ENCODE results near the gene NYAP2. TPM values are rescaled to one million over a fixed set of nuclear protein-coding genes. Genes with fewer than 3 reads are reported as not detected.

NYAP2 gene
- not detected in 2 replicates for total RNA-seq

DNA sequence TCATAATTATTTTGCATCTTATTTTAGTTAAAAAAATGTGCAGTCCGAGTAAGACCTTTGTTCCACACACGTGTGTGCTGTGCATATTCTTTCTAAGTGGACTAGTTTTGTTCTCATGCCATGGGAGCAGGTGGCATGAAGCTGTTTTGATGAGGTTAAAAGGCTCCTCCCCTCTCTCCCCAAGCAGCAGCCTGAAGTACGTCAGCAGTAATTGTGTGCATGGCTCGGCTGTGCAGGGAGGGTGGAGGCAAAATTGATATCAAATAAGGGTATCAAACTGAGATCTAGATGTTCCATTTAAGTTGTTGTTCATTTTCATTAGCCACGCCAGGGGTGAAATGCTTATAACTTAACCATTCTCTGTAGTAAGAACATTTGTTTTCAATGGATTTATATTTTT is at the start of gene NYAP2:
Gene NYAP2 (plus strand): TSS at position 207 of the 400 bp plus-strand sequence. CDS start 9,171 bp downstream, outside the sequence.
- DNase-seq (ENCODE audit: low read depth), result no peak

DNA sequence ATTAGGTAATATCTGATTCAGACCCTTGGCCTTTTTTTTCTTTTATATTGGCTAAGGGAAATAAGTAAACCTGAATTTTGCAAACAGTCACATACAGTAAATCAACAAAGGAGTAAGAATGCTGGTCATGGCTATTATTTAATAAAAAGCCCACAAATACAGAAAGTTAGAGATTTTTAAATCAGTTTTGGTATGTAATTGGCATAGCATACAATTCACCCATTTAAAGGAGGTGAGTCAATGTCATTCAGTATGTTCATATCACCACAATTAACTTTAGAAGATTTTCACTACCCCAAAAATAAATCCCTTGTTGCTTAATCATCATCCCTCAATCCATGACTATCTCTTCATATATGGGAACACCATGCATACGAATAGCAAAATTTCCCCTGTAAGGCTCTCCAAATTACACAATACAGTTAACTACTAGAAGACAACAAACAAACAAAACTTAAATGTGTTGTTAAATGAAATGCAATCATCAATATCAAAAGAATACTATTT is 45.9 kb upstream of the NYAP2 start:
- no peak for DNase-seq (ENCODE audit: low read depth)

DNA sequence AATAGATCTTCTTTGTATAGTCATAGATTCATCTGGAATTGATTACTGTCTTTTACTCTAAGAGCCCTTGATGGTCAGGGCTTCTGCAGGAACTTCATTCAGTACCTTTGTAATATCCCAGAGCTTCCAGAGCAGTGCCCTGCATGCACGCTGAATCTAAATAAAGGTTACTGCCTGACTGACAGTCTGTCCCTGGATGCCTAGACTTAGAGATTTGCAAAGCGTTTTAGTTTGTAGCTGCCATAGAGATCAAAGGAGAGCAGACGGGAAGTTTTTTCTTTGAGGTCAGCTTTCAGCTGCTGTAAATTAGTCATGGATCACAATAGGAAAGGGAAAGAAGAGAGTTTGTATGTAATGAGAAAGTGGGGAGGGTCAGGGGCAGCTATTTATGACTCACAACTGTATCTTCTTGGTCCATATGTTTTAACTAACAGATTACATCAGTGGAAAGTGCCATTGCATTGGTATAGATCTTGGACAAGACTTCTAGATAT is 45.2 kb upstream of the NYAP2 start:
- DNase-seq (ENCODE audit: low read depth), result peak; percentile 65

DNA sequence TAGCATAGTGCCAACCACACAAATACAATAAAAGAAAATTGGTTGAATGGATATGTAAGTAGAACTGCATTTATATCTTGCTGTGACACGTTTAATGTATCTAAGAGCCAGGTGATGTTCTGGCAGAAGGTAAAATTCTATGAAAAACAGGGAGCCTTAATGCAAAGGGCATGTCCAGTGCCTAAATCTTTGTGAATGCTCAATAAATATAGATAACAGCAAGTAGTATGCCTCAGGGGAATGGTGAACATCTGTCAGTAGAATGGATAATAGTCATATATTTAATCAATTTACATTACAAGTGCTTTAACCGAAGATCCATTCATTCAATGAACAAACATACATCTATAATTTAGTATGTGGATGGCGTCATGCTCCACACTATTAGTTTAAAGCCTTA is 43.7 kb upstream of the NYAP2 start:
- no peak for DNase-seq (ENCODE audit: low read depth)

DNA sequence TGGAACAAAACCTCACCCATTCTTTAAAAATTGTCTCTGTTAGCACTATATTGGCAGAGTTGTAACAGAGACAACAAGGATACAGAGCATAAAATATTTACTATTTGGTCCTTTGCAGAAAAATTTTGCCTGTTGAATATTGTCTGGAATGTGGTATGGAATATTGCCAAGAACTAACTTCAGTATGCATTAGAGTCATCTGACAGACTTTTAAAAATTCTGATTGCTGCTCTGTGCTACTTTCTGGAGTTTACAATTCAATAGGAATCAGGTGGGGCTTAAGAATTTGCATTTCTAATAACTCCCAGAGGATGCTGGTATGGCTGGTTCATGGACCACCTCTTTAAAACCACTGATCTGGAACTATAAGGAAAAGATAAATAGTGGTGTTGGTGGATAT is 32.8 kb upstream of the NYAP2 start:
- DNase-seq (ENCODE audit: low read depth), result no peak

DNA sequence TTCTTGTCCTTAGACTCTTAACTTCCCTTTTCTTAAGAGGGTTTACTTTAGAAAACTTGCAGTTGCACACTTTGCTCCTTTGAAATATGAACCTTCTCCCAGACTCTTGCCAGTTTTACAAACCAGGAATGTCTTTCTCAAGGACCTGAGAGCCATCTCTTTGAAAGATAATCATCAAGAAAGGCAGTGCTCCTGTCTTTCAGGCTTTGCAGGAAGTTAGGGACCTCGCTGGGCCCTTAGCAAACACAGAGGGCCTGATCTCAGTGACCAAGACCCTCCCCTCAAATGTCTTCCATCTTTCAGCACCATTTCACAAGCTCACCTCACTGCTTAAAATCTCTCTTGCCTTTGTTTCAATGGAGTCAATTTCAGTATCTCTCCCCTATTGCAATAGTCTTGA is 32.0 kb upstream of the NYAP2 start:
- no peak for DNase-seq (ENCODE audit: low read depth)

DNA sequence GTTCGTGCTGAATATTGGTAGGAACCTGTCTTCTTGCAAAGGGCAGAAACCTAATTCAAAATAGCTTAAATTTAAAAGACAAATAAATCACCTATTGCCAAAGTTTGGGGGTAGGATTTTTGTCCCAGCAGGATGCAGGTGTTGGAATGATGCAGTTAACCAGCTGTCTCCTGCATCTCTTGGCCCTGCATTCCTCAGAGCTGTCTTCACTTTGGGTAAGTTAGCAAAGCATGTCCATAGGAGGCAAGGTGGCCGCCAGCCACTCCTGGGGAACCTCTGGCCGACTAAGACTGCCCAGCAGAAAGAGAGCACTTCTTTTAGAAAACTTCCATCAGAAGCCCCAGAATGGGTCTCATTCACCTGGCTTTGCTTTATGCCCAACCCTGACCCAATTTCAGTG is 20.5 kb upstream of the NYAP2 start:
- no peak for DNase-seq (ENCODE audit: low read depth)

DNA sequence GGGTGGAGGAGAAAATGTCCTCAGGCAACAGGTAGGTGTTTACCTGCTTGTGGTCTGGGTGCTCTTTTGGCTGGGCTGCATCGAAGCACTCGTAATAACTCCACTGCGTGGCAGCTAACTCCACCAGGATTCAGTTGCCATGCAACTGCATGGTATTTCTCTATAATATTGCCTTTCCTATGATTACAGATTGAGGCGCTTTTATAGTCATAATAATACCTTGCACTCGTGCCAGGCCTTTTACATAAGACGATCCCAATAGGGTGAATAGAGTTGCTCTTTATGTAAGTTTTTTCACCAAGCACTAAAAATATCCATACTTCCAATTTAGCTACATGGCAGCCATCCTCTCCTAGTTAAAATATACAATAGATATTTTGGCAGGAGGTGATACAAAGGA is 19.7 kb upstream of the NYAP2 start:
- DNase-seq (ENCODE audit: low read depth), result no peak

DNA sequence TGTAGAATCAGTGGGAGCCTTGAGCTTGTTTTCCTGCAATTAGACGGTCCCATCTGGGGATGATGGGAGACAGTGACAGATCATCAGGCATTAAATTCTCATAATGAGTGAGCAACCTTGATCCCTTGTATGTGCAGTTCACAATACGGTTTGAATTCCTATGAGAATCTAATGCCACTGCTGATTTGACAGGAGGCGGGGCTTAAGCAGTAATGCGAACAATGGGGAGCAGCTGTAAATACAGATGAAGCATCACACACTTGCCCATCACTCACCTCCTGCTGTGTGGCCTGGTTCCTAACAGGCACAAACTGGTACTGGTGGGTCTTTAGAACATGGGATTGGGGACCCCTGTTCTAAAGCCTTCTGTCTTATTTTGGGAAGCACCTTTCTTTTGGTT is 17.9 kb upstream of the NYAP2 start:
- DNase-seq (ENCODE audit: low read depth), result no peak

DNA sequence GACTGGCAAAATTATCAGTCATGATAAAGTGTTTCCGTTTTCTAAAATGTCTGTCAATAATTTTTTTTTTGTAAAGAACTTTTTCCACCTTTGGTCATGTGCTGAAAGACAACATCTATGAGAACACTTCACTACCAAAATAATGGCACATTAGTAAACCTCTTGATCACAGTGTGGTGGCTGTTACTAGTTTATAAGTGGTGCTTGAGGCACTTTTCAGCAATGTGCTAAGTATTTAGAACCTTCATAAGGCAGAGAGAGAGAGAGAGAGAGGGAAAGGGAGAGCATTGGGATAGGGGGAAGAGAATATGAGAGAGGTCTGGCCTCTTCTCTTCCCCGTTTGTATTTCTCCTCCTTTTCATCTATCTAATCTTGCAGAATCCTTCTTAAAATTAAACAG is 1.1 kb upstream of the NYAP2 start:
- DNase-seq (ENCODE audit: low read depth), result no peak

DNA sequence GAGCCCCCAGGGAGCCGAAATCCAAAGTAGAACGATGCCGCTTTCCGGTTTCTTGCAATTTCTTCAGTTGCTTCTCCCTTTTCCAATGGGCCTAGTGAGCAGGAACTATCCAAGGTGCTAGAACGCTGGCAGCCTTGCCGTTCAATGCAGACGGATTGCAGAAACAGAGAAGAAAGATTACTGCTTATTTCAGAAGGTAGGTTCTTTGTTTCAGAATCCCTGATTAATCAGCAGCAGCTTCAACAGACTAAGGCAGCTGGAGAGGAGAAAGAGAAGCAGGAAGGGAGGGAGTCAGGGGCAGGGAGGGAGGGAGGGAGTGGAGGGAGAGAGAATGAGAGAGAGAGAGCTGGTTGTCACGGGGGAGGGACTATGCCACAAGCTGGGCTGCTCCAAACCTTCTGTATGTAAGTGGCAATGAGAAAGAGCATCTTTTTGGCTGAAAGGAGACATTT is 576 bp downstream of the NYAP2 start:
- DNase-seq (ENCODE audit: low read depth), result peak; percentile 57

DNA sequence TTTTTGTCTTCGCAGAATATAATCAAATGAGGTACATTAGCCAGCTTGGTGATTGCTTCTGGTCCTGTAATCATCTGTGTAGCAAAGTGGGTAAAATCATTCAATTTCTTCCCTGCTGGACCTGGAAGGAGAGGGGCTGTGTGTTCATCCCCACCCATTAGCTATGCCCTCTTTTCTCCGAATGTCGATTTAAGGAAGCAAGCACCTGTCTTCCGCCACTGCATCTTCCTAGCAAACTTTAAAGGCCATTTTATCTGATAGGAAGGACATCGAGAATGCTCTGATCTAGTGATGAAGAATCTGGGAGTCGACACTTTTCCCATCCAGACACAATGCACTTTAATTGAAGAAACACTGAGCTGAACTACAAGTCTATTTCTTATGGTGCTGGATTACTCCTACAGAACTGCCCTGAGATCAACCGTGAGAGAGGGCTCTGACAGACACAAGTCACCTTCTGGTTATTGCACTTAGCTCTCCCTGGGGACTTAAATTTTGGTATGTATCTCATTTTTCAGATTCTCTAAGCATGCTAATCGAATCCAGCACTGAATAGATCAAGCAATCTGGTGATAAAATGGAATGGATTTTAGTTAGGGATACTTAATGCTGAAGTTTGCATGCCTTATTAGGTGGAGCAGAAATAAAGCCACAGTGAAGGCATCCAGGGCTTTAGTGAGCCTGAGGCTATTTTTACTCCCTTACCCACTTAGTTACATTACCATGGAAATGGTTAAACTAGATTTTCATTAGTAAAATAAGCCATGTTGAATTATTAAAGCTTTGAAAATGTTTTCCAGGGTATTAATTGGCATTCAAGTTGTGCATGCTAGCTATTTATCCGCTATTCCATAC is 1.3 kb downstream of the NYAP2 start:
- DNase-seq (ENCODE audit: low read depth), result no peak

DNA sequence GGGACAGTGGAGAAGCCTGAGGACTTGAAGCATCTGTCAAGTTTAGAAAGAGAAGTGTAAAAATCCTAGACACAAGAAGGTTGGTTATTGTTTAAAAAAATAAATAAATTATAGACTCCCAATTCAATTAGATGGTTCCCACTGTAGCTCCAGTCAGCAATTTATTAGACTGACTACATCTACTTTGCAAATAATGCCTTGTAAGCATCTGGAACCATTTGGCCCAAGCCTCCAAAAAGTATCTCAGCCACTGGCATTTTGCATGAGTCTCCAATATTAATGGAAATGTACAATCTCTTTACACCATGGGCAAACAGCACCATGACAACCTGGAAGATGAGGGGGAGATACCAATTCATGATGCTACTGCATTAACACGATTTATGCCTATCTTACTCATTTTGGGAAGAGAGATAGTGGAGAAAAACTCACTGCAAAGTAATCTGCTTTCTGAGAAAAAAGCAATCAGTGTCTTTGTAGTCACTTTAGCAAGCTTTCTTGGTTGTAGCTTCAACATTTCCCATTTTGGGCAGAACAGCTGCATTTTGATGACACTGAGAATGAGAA is 2.8 kb downstream of the NYAP2 start:
- no peak for DNase-seq (ENCODE audit: low read depth)

DNA sequence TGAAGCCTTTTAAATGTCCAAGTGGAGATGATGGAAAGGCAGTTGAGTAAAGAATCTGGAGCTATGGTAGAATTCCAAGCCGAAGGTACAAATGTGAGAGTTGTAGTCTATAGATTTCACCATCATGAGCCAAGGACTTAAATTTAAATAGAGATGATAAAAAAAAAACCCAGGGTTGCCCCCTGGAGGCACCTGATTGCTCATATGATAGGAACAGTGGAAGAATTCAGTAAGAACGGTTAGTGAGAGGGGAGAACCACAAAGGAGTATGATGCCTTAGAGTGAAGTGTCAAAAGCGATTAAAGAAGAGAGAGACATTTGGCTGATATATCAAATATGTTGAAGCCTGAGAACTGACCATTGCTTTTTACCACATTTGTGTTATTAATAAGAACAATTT is 11.9 kb downstream of the NYAP2 start:
- no peak for DNase-seq (ENCODE audit: low read depth)

DNA sequence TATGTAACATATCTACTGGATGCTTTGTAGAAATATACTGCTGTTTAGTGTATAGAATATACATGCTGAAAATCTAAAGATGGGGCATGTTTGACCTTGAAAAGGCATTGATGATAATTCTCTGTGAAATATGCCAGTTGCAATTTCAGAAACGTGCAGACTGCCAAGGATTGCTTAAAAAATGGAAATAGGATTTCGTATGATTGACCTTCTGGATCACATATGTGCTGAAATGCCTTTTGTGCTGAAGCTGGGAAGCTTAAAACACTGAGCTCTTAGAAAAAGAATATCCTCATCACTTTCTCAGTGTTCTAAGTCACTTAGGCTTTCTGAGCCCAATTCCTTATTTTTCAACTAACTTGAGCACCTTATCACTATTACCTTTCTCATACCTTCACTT is 14.3 kb downstream of the NYAP2 start:
- DNase-seq (ENCODE audit: low read depth), result no peak

DNA sequence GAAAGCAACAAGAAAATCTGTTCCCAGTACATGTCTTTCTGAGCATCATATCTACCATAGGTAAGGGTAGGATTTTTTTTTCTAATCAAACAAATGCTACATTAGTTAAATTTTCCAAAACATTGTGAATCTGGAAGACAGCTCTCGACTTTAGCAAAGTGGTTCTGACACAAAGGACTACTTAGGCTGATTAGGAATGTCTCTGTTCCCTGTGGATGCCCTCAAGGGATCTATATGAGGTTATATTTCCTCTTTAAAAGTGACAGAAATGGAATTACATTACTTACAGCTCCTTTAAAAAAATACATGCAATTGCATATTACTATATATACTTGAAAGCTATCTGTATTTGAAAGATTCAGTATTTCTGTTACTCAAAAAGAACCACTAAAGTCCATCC is 15.4 kb downstream of the NYAP2 start:
- no peak for DNase-seq (ENCODE audit: low read depth)

DNA sequence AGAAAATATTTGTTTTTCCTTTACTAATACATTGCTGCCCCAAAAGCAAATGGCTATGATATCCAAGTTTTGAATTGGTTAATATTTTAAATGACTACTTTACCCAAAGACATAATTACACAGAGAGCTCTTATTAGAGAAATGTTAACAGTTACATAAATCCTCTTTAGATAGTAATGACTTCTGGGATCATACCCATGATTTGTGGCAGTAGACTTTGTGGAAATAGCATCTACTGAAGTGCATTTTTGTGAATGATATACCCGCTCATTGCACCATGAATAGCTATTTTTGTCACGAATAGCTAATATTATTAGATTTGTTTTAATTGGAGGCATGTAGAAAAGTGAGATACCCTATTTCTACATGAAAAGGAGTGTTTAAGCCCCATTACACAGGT is 15.8 kb downstream of the NYAP2 start:
- DNase-seq (ENCODE audit: low read depth), result no peak

DNA sequence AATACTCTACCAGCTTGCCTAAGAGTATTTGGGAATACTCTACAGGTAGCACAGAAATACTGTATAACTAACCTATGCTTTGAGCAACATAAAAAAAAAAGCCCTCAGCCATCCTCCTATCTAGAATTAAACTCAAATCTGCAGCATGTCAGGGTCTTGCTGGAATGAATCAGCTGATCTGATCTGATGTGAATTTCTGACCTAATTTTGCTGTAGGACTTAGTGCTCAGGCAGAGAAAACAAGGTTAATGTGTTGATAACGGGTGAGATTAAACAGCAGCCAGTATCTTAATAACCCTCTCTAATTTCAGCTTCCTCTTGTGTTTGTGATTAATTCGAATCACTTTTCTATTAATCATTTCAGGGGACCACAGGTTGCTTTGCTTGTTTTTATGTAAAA is 16.3 kb downstream of the NYAP2 start:
- no peak for DNase-seq (ENCODE audit: low read depth)

DNA sequence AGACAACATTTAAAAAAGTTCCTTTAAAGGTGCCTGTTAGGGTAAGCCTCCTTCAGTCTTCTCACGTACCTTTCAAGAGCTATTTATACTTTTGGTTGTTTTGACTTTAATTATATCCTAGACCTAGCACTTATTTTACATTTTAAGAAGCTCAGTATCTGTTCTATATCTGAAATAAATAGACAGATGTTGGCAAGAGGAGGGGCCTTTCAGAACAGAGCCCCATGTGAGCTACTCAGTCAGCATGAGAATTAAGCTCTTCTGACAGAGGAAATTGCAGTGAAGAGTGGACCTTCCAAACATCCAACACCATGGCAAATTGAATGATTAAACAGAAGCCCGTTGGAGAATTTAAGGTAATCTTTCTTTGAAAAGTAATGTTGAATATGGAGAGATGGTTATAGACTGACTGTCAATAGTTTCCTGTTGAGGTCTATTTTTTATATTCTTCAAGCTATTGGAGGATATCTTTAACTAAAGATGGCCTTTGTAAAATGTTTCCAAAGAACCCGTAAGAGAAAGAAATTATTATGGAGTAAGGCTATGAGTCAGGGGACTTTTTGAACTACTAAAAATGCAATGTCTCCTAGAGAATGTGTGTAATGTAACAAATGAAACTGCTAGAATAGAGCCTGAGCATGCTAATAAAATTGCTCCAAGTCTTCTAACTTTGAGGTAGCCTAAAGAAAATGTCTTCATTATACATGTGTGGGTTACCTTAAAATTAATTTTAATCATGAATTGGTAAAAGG is 17.3 kb downstream of the NYAP2 start:
- no peak for DNase-seq (ENCODE audit: low read depth)

DNA sequence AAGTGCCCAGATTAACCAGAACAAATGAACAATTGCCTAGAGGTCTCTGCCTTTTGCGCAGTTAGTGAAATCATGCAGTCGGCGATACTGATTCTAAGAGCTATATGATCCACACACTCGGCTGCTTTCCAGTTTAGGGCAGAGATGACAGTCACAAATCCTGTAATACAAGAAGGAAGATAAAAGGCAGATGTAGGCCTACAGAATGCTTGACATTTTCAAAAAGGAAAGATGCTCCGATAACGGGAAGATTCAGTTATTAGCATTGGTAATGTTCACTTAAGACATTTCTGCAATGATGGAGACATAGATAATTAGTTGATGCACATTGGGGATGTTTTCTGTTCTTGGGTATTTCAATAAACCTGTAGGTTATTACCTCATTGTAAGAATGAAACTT is 19.5 kb downstream of the NYAP2 start:
- DNase-seq (ENCODE audit: low read depth), result no peak

DNA sequence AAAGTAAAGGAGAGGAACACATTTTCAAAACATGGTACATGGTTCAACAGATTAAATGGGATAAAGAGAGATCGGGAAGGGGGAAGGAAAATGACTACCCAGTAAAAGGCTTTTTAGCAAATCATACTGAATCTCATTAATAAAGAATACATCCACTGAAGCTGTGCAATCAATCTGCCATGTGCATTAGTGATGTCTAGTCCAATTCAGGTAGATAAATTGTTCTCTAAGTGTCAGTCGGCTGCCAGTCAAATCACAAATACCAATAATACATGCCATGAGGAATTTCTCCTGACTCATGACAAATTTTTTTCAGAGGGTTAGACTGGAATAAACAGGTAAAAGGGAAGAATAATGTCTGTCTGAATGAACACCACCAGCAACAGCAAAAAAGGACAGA is 22.6 kb downstream of the NYAP2 start:
- no peak for DNase-seq (ENCODE audit: low read depth)

DNA sequence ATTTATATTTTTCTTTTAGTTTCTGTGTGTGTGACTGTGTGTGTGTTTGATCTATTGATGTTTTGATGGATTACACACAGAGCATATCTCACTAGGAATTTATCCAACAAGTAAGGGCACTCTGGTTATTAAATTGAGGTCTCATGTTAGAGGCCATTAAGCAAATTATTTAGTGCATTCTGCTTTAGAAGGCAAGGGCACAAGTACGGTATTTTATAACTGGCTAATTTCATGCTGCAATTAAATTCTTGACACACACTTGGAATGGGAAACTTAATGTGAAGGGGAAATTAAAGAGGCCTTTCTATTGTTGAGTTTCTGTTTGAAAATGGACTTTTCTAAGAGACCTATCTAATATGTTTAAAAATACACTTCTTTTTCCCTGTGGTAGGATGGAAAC is 25.8 kb downstream of the NYAP2 start:
- no peak for DNase-seq (ENCODE audit: low read depth)

DNA sequence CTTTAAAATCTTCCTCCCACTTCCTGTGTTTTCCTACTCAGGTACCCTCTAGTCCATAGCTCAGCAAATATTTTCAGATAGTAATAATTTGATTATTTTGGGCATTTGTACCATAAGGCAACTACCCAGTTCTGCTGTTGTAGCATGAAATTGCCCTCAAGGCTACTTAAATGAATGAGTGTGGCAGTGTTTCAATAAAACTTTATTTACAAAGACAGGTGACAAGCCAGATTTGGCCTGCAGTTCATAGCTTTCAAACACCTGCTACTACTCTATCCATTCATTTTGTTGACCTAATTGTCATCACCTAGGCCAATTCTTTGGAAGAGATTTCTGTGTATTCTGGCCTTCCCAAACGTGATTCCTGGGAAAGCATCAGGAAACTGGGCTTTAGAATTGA is 28.9 kb downstream of the NYAP2 start:
- DNase-seq (ENCODE audit: low read depth), result no peak
